ENCODE measurements around the gene ZW10.

The ZW10 gene

GRCh38 chr11:113698515-113698914 lies 75.0 kb downstream of the ZW10 start:
- no peak for DNase-seq (ENCODE audit: low read depth in 2 of 2)

DNA sequence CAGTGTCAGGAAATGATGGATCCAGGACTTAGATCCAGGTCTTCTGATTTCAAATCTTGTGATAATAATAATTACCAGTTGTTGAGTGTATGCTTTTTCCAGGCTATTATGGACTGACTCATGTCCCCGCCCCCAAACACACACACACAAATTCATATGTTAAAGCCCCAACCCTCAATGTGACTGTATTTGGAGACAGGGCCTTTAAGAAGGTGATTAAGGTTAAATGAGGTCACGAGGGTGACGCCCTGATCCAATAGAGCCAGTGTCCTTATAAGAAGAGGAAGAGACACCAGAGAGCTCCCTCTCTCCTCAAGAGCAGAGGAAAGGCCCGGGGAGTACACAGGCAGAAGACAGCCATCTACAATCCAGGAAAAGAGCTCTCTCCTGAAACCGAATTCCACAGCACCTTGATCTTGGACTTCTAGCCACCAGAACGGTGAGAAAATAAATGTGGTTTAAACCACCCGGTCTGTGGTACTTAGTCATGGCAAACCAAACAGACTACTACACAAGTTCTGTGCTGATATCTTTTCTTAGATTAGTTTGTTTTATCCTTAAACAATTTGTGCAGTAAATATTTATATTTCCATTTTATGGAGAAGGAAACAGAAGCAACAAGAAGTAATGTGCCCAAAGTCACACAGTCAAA lies 75.6 kb downstream of the ZW10 start:
- no peak for DNase-seq (ENCODE audit: low read depth in 2 of 2)

DNA sequence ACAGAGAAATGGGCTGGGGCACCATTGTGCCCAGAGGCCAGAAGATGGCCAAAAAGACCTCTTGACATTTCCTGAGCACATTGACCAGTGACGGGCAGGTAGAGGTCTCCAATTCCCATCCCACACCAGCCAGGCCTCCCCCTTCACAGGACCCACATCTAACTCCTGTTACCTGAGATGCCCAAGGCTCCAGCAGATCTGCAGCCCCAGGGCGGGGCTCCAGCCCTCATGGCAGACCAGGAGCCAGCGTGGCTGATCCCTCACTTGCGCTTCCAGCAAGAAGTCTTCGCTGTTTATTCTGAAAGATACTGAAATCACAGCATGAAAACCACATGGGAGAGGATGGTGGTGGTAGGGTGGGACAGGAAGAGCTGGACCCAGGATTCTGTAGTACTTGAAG lies 76.4 kb downstream of the ZW10 start:
- DNase-seq (ENCODE audit: low read depth in 2 of 2), result no peak

DNA sequence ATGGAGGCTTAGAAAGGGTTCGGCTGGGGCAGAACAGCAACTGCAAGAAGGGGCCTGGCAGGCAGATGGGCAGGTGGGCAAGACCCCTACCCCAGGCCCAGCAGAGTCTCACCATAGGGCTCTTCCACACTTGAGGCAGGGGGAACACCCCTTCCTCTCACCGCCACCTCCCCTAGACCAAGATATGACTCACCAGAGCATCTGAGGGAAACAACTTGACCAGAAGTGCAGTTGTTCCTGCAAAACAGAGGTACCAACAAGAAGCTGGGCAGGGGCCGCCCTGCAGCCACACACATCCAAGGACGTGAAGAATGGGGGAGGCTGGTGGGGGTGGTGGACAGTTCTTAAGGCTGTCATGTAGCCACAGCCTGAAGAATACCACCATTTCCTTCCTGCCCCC lies 78.3 kb downstream of the ZW10 start:
- DNase-seq (ENCODE audit: low read depth in 2 of 2), result no peak

DNA sequence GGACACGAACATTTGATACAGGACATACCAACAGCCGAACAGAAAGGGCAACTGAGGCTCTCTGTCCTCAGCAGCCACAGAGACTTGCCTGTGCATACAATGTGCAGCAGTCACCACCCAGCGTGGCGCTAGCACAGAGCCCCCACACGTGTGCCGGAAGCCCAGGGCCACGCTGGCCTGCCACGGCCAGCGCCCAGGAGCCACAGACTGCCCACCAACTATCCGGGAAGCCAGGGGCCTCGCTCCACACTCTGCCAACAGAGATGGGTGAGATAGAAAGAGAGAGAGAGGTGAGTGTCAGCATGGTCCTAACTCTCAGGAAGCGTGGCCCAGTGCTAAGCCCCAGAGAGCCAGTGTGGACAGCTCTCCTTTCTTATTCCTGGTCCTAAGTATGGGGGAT lies 79.1 kb downstream of the ZW10 start:
- DNase-seq (ENCODE audit: low read depth in 2 of 2), result no peak

DNA sequence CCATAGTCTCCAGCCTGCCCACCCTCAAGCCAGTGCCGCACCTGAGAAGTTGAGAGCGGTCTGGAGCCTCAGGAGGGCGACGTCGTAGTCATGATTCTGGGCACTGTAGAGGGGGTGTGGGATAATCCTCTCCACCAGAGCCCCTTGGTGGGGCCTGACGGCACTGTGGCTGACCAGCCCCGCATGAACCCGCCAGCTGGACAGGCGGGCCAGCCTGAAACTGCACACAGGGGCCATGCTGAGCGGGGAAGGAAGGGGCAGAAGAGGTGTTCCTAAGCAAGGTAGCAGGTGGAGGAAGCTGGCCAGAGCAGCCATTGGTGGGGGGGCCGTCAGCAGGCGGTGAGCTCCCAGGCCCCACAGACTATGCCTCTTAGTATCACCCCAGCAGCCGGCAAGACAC lies 80.5 kb downstream of the ZW10 start:
- no peak for DNase-seq (ENCODE audit: low read depth in 2 of 2)

DNA sequence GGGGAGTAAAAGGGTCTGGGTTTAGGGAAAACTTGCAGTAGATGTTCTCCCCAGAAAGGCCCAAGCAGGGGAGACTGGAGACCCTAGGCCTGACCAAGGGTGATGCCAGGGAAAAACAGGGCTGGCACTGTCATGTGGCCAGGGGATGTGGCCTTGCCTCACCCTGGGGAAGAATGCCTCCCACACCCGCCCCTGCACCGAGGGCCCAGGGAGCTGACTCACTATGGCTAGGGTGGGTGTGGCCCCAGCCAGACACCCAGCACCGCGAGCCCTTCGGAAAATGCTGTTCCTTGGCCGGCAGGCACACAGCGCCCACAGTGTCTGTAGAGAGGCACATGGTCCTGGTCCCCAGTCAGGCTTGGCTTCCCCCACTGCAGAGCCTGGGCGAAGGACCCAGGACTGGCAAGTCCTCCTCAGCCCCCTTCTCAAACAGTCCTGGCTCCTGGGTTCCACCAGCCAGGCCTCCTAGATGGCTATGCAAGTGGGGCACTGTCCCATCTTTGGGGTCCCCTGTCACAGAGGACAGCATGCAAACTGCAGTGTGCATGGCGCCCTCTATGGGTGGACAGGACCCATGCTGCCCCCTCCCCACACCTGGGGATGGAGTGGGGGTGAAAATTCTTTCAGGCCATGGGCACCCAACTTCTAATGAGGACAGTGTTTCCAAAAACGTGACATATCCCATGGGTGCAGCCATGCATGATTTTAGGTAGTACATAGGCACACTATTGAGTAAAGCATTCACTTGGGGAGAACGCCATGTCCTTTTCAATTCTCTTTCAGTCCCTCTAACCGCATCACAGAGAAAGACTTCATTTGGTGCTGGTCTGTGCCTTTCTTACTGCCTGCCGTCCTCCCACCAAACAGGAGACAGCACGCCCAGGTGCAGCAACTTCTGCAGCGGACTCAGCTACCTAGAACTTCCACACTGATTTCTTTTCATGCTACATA lies 82.6 kb downstream of the ZW10 start:
- no peak for DNase-seq (ENCODE audit: low read depth in 2 of 2)

GRCh38 chr11:113689768-113690618 lies 83.5 kb downstream of the ZW10 start:
- no peak for DNase-seq (ENCODE audit: low read depth in 2 of 2)

- DNase-seq (ENCODE audit: low read depth in 2 of 2), result no peak
Measured at GRCh38 chr11:113685654-113686359, 87.7 kb downstream of the ZW10 start.

DNA sequence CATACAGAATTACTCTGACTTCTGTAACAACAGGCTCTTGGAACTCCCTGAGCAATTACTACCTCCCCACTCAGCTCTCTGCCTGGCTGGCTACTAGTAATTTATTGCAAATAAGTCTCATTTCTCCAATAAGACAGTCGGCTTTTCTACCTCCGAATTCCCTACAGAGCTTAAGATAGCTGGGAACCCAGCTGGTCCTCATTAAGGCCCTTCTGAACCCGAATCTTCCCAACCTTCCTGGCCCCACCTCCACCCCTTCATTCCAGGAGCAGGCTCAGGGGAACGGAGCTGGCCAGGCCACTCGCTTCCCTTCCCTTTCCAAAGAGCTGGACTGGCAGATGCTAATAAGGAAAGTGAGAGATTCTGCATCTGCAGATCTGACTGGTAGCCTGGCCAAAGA lies 89.0 kb downstream of the ZW10 start:
- DNase-seq (ENCODE audit: low read depth in 2 of 2), result no peak

- DNase-seq (ENCODE audit: low read depth in 2 of 2), result no peak
Measured at GRCh38 chr11:113683481-113684046, 89.9 kb downstream of the ZW10 start.

Measured in activated CD4-positive, alpha-beta T cell treated with anti-CD3 and anti-CD28 coated beads for 24 hours (primary cell).